ENCODE results near the gene PRKCE. TPM values are rescaled to one million over a fixed set of nuclear protein-coding genes. Genes with fewer than 3 reads are reported as not detected.

PRKCE gene
- polyA plus RNA-seq, 1 of the 3 experiments (the other 2 are of a cell fraction): 16.3 TPM

DNA sequence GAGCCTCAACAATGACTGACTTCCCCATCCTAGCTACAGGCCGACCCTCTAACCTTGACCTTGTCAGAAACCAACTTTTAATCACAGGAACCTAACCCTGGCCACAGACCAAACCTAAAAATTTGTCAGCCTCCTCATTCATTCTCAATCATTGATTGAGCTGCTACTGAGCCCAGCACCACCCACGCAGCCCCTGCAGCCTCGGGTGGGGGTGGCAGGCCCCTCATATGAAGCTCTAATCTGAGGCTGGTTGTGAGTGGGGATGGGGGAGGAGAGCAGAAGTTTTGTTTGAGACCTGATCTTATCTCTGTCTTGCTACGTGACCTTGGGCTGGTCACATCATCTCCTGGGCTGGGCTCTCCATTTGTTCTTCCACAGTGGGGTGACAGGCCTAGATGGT lies 546.2 kb downstream of the PRKCE start:
- H3K4me1 ChIP-seq (ENCODE audit: control insufficient read depth in 1 of 2, insufficient read depth in 2 of 2, low read depth in 1 of 2, low read length in 1 of 2): peaks cover 0 to 7% of the 10 kb centered on the region in 2 experiments; a peak in 1 of 4 replicates
- WGBS (ENCODE audit: low lambda C conversion rate): 89% methylated on average over 4 of the region's 4 CpGs
- H4K20me1 ChIP-seq (ENCODE audit: insufficient read depth): no peaks in the 10 kb centered on the region
- ChIA-PET POLR2A (no interaction called here), CTCF (interaction anchor here (0.8 to 1.2 kb wide), 2 partner anchors 25 to 97 kb away, joined by 3 to 4 read pairs; no protein-coding TSS in a partner anchor)
- H3K4me2 ChIP-seq: no peak overlapping the region
- no peaks in the 10 kb centered on the region for H3F3A ChIP-seq (replicated peaks; ENCODE audit: insufficient read depth)
- H3K9me3 ChIP-seq: no peaks in the 10 kb centered on the region
- DNase-seq: peak; percentile 9
- H3K79me2 ChIP-seq (ENCODE audit: insufficient read depth): no peaks in the 10 kb centered on the region
- H3K4me3 ChIP-seq (ENCODE audit: low read depth in 2 of 2, low read length in 1 of 2): no peak overlapping the region
- TF ChIP-seq NFIC (IDR thresholded peaks at IDR 0.05; ENCODE audit: borderline replicate concordance) (no peak), MXI1 (IDR thresholded peaks at IDR 0.05; ENCODE audit: low read depth, low read length) (no peak), FOSL2 (IDR thresholded peaks at IDR 0.05; ENCODE audit: borderline replicate concordance, low read depth) (no peak), EZH2phosphoT487 (IDR thresholded peaks at IDR 0.05; ENCODE audit: borderline replicate concordance, low read depth) (no peak), TCF12 (IDR thresholded peaks at IDR 0.05) (no peak), RCOR1 (IDR thresholded peaks at IDR 0.05; ENCODE audit: low read length) (no peak), FOXJ3 (CRISPR knock-in tag; IDR thresholded peaks at IDR 0.05) (no peak), NRF1 (IDR thresholded peaks at IDR 0.05; ENCODE audit: low read depth, low read length) (no peak), RXRA (IDR thresholded peaks at IDR 0.05; ENCODE audit: borderline replicate concordance, low read depth) (no peak)
- TF ChIP-seq, protein P1, sequence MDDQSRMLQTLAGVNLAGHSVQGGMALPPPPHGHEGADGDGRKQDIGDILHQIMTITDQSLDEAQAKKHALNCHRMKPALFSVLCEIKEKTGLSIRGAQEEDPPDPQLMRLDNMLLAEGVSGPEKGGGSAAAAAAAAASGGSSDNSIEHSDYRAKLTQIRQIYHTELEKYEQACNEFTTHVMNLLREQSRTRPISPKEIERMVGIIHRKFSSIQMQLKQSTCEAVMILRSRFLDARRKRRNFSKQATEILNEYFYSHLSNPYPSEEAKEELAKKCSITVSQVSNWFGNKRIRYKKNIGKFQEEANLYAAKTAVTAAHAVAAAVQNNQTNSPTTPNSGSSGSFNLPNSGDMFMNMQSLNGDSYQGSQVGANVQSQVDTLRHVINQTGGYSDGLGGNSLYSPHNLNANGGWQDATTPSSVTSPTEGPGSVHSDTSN (IDR thresholded peaks at IDR 0.05): no peak
- TF ChIP-seq, protein P2, sequence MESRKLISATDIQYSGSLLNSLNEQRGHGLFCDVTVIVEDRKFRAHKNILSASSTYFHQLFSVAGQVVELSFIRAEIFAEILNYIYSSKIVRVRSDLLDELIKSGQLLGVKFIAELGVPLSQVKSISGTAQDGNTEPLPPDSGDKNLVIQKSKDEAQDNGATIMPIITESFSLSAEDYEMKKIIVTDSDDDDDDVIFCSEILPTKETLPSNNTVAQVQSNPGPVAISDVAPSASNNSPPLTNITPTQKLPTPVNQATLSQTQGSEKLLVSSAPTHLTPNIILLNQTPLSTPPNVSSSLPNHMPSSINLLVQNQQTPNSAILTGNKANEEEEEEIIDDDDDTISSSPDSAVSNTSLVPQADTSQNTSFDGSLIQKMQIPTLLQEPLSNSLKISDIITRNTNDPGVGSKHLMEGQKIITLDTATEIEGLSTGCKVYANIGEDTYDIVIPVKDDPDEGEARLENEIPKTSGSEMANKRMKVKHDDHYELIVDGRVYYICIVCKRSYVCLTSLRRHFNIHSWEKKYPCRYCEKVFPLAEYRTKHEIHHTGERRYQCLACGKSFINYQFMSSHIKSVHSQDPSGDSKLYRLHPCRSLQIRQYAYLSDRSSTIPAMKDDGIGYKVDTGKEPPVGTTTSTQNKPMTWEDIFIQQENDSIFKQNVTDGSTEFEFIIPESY (IDR thresholded peaks at IDR 0.05; ENCODE audit: borderline replicate concordance, low read depth): no peak
- TF ChIP-seq, protein P3, sequence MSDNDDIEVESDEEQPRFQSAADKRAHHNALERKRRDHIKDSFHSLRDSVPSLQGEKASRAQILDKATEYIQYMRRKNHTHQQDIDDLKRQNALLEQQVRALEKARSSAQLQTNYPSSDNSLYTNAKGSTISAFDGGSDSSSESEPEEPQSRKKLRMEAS (IDR thresholded peaks at IDR 0.05; ENCODE audit: low read depth): no peak
- H3K9me2 ChIP-seq: no peaks in the 10 kb centered on the region
- H3K27ac ChIP-seq (ENCODE audit: low read depth in 2 of 2, low read length in 1 of 2): no peak overlapping the region
- no peaks in the 10 kb centered on the region for H3K27me3 ChIP-seq (ENCODE audit: insufficient read depth)
- no peak overlapping the region for H3K9ac ChIP-seq
- no peaks in the 10 kb centered on the region for H3K36me3 ChIP-seq (replicated peaks in 1 of 2; ENCODE audit: control insufficient read depth in 1 of 2, insufficient read depth in 2 of 2, low read length in 1 of 2)
- H2AFZ ChIP-seq (ENCODE audit: low read depth): no peak overlapping the region

DNA sequence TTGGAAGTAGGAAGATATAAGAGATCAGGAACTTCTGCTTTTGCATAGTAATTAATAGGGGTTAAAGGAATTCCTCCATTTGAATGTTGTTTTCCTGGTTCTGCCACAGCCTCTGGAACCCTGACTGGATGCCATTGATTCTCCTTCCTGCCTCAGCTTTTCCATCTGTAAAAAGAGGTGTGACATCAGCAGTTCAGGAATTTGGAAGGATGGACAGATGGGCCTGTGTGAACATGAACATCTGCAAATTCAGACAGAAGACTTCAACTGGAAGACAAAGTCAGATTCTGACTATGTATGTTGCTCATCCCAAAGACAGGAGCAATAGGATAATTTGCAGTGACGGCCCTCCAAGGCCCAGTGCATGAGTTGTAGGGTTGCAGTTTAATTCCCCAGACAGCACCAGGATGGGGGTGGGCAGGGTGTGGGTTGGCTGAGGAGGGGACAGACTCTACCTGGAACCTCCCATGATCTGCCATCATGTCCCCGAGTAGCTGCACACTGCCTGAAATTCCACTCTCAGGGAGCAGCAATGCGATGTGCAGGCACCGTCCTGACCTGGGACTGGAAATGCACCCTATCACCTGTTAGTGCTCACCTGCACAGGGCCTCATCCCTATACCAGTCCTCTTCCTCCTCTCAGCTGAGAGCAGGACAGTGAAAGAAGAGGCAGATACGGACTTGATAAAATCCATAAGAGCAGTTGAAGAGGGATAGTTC lies 546.8 kb downstream of the PRKCE start:
- peaks cover 0 to 4% of the 10 kb centered on the region in 2 experiments; a peak in 1 of 4 replicates for H3K4me1 ChIP-seq (ENCODE audit: control insufficient read depth in 1 of 2, insufficient read depth in 2 of 2, low read depth in 1 of 2, low read length in 1 of 2)
- no peak overlapping the region for H3K27ac ChIP-seq (ENCODE audit: low read depth in 2 of 2, low read length in 1 of 2)
- no peak overlapping the region for H3K9ac ChIP-seq
- H3K79me2 ChIP-seq (ENCODE audit: insufficient read depth): no peaks in the 10 kb centered on the region
- H3K4me2 ChIP-seq: no peak overlapping the region
- H3K9me2 ChIP-seq: no peaks in the 10 kb centered on the region
- no peak overlapping the region for H2AFZ ChIP-seq (ENCODE audit: low read depth)
- H3K4me3 ChIP-seq (ENCODE audit: low read depth in 2 of 2, low read length in 1 of 2): no peak overlapping the region
- no peaks in the 10 kb centered on the region for H3K27me3 ChIP-seq (ENCODE audit: insufficient read depth)
- DNase-seq: no peak
- no peaks in the 10 kb centered on the region for H4K20me1 ChIP-seq (ENCODE audit: insufficient read depth)
- 95% methylated on average over 5 of the region's 5 CpGs for WGBS (ENCODE audit: low lambda C conversion rate)
- CTCF ChIA-PET: interaction anchor here (0.8 to 1.5 kb wide), 2 partner anchors 16 to 96 kb away, joined by 3 read pairs; no protein-coding TSS in a partner anchor
- no peaks in the 10 kb centered on the region for H3K36me3 ChIP-seq (replicated peaks in 1 of 2; ENCODE audit: control insufficient read depth in 1 of 2, insufficient read depth in 2 of 2, low read length in 1 of 2)
- H3F3A ChIP-seq (replicated peaks; ENCODE audit: insufficient read depth): no peaks in the 10 kb centered on the region
- POLR2A ChIA-PET: no interaction called here
- no peaks in the 10 kb centered on the region for H3K9me3 ChIP-seq
- TF ChIP-seq MEF2A (IDR thresholded peaks at IDR 0.05; ENCODE audit: borderline replicate concordance, low read depth): no peak
- TF ChIP-seq GABPA (IDR thresholded peaks at IDR 0.05; ENCODE audit: low read depth): no peak
- no peak for TF ChIP-seq EP300 (IDR thresholded peaks at IDR 0.05; ENCODE audit: borderline replicate concordance in 1 of 2, low read depth in 1 of 2, low read length in 1 of 2)
- no peak for TF ChIP-seq RFX5 (IDR thresholded peaks at IDR 0.05; ENCODE audit: low read length)
- no peak for TF ChIP-seq FOXM1 (IDR thresholded peaks at IDR 0.05; ENCODE audit: low read depth)
- no peak for TF ChIP-seq NFIC (IDR thresholded peaks at IDR 0.05; ENCODE audit: borderline replicate concordance)
- no peak for TF ChIP-seq GATA2 (CRISPR knock-in tag; IDR thresholded peaks at IDR 0.05)
- TF ChIP-seq NRF1 (IDR thresholded peaks at IDR 0.05; ENCODE audit: low read depth, low read length): no peak
- TF ChIP-seq TAF1 (IDR thresholded peaks at IDR 0.05; ENCODE audit: borderline replicate concordance, low read depth, low read length): no peak
- no peak for TF ChIP-seq CHD2 (IDR thresholded peaks at IDR 0.05; ENCODE audit: low read length, partially characterized antibody)
- TF ChIP-seq TCF12 (IDR thresholded peaks at IDR 0.05): no peak
- no peak for TF ChIP-seq RCOR1 (IDR thresholded peaks at IDR 0.05; ENCODE audit: low read length)
- TF ChIP-seq, protein P2 (IDR thresholded peaks at IDR 0.05; ENCODE audit: borderline replicate concordance, low read depth): no peak

Measured in SK-N-SH (cell line).